CD4-positive, alpha-beta T cell treated with Interleukin-4 for 4 hours (primary cell): Measurements from ENCODE around the gene ITPKB.

Experiments used
- DNase-seq: peaks from one replicate; pipeline ENCODE4 v3.0.0-alpha.2; 2020

Gene ITPKB

DNA sequence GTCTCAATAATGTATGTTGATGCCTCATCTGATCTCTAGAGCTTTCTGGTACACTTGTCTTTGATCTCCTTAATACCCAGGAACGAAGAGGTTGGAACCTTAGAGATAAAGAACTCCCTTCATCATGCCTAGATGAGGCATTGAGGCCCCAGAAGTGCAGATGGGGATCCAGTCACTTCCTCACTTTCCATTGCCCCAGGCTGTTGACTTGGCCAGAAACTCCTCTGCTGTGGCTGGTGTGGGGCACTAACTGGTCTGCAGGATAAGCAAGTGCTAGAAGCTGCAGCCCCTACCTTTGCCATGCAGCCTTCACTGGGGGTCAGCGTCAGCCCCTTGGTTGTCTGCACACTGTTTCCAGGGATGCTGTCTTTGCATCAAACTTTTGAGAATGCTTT lies 140.6 kb downstream of the ITPKB start:
- no peak for DNase-seq

DNA sequence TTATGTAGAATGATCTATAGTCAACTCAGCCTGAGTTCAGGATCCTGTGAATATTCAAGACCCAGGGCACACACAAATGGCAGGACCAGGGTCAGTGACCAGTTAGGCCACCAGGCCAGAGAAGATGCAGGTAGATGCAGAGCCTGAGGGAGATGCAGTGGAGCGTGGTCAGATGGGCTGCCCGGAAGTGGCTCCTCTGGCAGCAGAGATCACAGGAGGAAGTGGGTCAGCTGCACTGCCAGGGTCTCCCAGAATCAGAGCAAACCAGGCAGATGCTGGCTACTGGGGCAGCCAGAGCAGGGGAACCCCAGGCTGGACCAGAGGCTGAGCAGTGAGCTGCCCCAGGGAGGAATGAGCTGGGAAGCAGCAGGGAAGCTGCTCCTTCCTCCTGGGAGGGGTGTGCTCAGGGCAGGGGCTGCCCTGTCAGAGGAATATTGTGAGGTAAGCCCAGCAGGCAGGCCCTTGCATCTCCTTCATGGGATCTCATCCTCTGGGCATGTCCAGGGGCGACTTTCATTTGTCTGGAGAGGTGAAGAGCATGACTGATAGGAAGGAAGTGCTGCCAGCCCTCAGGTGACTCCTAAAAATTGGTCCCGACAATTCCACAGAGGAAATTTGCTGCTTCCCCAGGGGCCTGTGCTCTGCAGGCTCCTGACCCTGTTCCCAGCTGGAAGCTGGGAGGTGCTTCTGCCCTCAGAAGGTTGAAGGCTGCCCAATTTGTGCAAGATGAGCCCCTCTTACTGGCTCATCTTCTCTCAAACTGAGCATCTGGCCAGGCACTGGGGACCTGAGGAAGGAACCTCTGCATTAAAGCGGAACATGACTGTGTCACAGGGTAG lies 141.2 kb downstream of the ITPKB start:
- no peak for DNase-seq

DNA sequence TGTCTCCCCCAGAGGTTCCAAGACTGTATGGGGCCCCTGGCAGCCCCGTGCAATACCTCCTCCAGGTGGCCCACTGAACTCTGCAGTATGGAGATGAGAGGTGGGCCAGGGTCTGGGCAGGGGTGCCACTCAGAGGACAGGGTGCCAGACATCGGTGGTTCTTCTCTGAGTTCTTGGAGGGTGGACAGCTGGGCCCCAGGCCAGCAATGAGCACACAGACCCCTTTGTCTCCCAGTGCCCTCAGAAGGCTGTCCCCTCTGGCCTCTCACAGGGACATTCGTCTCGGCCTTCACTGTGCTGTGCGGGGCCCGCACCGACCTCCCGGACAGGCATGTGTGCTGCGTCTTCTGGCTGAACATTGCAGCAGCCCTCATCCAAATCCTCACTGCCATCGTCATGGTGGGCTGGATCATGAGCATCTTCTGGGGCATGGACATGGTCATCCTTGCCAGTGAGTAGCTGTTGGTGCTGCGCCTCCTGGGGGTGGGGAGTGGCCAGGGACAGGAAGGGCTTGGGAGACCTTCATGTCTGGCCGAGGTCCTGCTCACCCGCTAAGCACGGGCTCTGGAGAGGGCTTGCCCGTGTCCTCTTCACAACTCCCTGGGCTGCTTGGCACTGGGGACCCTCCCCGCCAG lies 142.4 kb downstream of the ITPKB start:
- no peak for DNase-seq

GRCh38 chr1:226593541-226593940 lies 145.5 kb downstream of the ITPKB start:
- no peak for DNase-seq

- DNase-seq: no peak
Measured at GRCh38 chr1:226590614-226591013, 148.5 kb downstream of the ITPKB start.

GRCh38 chr1:226589008-226589733 lies 149.9 kb downstream of the ITPKB start:
- DNase-seq: no peak

DNA sequence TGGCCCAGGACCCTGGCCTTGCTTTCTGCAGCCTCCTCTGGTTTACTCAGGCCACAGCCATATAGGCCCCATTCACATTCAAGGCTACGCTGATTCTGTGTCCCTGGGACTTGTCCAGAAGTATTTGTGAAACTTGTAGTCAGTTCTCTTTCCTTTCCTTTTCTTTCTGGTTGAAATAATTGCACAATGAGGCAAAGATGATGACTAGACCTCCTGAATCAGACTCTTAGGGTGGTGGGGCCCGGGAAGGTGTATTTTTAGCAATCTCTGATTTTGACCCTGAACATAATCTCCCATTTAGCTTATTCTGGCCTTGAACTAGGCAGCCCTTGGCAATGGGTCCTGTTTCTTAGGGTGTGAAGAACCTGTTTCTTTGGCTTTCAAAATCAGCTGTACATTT lies 150.6 kb downstream of the ITPKB start:
- DNase-seq: no peak

DNA sequence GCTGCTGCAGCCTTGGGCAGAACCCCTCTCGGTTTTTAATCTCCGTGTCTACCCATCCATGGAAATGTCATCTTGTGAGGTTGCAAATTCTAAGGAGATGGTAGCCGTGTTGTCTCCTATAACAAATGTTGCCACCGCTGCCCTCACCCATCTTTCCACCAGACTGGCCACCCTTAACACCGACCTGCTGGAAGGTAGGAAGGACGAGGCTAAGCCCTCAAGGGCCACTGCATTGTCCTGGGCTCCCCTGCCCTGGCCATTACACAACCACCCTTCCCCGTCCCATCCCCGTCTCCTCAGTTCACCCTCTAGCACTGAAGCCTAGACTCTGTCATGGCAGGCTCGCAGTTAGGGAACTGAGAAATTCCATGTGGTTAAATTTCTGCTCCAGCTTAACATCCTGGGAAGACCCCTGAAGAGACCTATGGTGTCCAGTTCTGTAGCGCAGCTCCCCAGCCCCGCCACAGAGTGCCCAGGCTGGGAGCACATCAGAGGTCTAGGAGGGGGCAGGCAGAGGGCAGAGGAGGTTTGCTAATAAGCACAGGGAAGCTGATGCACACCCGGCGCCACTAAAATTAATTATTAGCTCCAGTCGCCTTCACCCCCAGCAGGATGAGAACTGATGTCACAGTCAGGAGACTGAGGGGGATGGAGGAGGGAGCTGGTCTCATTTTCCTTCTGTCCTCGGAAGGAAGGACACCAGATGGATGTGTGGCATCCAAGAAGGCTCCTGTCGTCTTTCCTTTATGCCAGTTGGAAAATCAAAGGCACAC lies 152.2 kb downstream of the ITPKB start:
- DNase-seq: no peak

DNA sequence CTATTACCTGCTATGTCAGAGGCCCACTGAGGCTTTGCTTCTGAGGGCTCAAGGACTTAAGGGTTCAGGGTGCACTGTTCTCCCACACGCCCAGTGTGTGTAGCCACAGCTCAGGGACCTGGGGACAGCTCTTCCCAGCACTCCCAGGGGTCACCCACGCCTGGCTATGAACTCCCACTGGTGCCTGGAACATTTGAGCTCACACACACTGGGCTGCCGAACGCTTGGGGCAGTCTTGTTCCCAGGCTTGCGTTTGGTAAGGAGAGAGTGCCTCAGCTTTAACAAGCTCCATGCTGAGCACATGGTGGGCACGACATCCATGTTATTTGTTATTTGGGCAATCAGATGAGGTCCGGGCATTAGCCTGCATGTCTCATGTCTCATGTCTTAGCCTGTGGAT lies 153.0 kb downstream of the ITPKB start:
- no peak for DNase-seq

GRCh38 chr1:226584164-226584563 lies 154.9 kb downstream of the ITPKB start:
- DNase-seq: no peak

- no peak for DNase-seq
Measured at GRCh38 chr1:226582966-226583365, 156.1 kb downstream of the ITPKB start.
